ENCODE measurements around the gene BLOC1S1.

Gene BLOC1S1

DNA sequence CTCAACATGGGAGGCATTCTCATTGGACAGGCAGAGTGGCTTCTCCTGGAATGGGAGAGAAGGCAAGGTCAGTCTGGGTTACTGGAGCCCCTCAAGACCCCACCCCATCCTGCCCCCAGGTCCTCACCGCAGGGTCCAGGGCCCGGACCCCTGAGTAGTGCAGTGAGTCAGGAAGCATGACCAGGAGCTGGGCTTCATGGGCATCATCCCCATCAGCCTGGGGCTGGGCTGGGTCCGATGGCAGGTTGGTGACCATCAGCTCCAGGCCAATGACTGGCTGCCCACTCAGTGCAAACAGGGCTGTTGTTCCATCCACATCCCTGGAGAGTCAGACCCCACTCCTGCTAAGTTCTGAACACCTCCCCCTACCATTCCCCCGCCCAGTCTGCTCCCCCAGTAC is 21.2 kb upstream of the BLOC1S1 start:
- DNase-seq (ENCODE audit: low read depth): no peak

DNA sequence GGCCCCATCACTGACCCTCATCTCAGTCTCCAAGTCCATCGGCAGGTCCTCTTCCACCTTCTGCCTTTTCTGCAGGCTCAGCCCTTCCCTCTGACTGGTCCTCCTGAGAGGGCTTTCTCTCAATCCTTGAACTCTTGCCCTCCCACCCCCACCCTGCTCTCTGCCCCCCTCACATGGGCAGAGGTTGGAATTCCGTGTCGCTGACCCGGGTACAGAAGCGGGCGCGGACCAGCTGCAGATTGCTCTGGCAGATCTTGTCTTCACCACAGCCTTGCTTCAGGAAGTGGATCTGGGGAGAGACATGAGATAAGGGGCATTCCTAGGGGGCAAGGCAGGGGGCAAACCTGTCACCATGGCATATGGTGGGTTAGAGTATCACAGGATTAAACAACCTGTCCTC is 20.5 kb upstream of the BLOC1S1 start:
- DNase-seq (ENCODE audit: low read depth): no peak

DNA sequence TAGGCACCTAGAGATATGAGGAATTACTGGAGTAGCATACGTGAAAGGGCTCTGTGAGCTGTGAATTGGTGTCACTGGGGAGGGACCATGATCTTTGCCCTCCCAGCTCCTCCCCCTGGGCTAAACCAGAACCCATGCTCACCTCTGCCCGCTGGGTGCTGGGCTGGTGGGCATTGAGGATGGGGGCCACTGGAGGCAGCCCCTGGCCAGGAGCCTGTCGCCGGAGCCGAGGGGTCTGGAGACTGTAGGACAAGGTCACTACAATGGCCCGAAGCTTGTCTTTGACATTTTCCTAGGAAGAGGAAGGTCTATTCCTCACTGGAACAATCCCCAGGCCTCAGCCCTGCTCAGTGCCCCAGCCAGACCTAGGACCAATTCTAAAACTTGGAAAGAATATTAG is 19.7 kb upstream of the BLOC1S1 start:
- no peak for DNase-seq (ENCODE audit: low read depth)

DNA sequence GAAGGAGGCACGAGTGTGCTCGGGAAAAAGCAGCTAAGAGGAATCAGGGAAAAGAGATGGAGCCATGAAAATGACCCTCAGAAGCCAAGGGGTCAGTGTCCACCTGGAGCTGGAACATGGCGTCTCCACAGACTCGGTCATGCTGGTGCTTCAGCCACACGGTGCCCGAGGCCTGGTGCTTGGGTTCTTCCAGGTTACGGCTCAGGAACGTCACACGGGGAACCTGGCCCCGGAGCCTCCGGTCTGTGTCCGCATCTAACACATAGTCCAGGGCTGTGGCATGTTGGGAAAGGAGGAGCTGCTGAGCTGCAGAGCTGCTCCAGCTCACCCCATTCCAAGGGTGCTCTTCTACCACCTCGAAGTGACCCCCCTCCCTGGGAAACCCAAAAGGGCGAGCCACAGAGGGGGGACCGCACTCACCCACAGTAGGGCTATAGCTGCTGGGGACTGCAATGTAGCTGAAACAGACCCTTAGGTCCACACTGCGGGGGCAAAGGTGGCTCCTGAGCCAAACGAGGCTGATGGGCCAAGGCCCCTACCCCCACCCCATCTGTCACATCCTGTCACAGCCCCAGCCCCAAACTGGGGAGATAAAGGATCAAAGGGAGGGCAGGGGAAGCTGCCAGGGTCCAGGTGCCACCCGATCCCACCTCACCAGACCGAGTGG is 18.9 kb upstream of the BLOC1S1 start:
- no peak for DNase-seq (ENCODE audit: low read depth)

DNA sequence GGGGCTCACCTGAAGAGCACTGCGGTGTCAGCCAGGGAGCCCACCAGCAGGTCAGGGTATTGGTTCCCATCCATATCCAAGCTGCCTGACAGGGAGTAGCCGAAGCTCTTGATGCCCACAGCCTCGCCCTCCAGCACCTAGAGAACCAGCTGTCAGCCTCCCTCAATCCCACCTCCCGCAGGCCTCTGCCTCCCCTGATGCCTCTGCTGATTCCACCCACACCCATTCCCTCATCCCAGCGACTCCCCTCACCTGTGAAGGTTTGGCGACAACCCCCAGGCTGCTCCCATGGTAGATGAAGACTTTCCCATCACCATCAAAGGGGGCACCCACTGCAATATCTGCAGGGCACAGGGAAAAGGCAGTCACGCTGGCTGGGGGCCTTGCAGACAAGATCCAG is 18.2 kb upstream of the BLOC1S1 start:
- no peak for DNase-seq (ENCODE audit: low read depth)

DNA sequence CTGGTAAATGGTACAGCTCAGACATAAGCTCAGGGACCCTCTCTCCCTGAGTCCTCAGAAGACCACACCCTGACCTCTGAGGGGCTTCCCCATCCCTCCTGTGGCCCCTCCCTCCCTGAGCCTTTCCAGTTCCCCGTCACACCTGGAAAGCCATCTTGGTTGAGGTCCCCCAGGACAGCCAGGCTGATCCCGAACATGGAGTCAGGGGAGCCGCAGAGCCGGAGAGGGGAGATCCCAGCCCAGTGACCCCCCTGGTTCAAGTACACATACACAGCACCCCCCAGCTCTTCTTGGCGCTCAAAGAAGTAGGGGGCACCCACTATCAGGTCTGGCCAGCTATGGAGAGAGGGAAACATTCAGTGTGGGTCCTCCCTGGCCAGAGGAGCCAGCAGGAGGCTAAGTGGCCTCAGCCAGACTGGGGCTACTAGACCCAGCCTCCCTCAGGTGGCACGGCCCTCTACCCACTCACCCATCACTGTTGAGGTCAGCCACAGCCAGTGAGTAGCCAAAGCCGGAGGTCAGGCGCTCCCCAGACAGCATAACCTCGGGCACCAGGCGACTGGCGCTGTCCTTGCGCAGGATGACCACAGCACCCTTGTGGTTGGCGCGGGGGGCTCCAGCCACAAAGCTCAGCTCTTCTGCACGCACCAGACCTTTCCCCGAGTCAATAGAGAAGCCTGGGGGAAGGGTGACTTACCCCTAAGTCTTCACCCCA is 17.4 kb upstream of the BLOC1S1 start:
- no peak for DNase-seq (ENCODE audit: low read depth)

DNA sequence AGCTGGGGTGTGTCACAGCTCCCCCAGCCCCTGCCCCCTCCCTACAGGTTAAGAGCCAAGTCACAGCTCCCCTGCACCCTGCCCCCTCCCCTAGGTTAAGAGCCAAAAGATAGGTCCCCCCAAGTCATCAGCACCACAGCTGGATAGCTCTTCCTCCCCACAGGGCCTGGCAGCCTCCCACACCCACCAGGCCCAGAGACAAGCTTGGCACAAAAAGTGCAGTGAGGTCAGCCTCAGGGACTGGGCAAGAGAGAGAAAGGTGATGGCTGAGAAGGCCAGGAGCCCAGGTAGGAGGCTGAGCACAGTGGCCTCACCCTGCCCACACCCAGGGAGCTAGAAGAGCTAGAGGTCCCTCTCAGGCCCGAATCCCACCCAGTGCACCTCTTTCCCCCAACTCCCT is 16.9 kb upstream of the BLOC1S1 start:
- DNase-seq (ENCODE audit: low read depth): no peak

DNA sequence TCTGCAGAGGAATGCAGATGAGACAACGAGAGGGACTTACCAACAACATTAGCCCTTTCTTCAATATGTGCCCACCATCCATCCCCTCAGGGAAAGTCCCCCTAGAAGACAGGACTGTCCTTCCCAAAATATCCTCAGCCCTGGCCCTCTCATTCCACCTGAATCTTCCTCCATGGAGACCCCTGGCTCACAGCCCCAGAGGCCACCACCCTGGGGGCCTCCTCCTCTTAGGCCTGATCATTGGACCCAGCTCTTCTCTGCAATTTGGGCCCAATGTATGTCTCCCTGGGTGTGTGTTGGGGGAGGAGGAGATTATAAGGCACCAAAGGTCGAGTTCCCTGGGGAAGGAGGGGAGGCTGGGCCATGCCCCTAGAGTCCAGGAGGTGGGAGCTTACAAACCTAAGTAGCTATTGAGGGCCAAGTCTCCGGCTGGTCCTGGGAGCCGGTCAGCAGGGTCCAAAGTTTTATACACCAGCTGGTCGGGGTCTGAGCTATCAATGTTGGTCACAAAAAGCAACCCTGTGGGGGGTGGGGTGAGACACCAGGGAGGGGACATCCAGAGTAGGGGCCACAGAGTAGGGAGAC is 16.3 kb upstream of the BLOC1S1 start:
- DNase-seq (ENCODE audit: low read depth): no peak

DNA sequence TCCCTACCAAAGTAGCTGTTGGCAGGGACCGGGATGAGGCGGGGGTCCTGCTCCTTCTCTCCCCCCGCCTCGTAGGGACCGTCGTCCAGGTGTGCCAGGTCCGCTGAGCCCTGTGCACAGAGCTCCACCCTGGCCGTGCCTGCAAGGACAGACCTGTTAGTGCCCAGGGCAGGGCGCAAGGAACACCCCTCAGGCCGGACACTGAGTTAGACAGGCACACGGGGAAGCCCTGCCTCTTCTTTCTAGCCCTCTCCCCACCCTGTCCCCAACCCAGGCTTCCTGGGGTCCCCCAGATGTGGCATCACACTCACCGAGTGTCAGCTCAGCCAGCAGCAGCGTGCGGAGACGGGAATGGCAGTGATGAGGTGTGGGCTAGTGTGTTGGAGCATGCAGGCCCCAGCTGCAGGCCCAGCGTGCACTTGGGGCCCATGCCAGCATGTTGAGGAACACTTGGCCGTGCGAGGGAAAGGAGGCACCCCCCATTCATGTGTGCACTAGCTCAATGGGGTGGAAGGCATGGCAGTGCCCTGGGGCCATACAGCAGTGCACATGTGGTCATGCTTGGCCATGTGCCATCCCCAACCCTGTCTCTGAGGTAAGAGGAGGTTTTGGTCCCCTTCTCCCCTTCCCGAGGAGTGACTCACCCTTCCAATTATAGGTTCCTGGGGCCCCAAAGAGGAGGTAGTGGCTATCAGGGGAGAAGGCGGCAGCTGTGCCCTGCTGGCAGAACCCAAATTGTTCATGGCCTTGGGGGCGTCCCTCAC is 15.4 kb upstream of the BLOC1S1 start:
- no peak for DNase-seq (ENCODE audit: low read depth)

DNA sequence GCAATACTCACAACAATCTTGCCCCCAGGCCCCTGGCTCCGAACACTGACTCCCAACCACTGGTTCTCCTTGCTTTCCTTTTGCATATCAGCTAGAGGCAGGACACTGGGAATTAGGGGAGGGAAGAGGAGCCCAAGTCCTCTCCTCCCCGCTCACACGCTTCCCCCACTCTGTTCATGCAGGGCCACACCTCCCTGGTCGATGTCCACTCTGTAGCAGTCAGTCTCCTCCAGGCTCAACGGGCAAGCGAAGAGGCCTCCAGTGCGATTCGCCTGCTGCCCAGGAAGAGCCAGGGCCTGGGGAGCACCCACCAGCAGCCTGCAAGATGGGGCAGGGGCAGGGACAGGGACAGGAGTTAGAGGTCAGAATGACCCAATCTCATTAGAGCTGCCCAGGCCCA is 13.0 kb upstream of the BLOC1S1 start:
- DNase-seq (ENCODE audit: low read depth): no peak

DNA sequence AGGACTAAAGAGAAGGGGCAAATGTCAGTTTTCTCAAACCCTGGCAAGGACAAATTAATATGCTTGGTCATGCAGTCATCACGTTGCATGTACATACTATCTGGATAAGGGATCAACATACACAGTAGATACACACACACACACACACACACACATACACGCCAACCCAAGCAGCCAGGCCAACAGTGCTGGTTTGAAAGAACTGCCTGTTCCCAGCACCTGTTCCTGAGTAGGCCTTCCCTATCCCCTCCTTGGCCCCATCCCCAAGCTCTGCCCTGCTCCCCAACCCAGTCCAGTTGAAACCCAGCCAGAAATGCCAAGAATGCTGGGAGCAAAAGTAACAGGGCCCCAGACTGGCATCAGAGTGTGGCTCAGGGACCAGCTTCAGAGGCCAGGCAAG is 12.6 kb upstream of the BLOC1S1 start:
- DNase-seq (ENCODE audit: low read depth): no peak

DNA sequence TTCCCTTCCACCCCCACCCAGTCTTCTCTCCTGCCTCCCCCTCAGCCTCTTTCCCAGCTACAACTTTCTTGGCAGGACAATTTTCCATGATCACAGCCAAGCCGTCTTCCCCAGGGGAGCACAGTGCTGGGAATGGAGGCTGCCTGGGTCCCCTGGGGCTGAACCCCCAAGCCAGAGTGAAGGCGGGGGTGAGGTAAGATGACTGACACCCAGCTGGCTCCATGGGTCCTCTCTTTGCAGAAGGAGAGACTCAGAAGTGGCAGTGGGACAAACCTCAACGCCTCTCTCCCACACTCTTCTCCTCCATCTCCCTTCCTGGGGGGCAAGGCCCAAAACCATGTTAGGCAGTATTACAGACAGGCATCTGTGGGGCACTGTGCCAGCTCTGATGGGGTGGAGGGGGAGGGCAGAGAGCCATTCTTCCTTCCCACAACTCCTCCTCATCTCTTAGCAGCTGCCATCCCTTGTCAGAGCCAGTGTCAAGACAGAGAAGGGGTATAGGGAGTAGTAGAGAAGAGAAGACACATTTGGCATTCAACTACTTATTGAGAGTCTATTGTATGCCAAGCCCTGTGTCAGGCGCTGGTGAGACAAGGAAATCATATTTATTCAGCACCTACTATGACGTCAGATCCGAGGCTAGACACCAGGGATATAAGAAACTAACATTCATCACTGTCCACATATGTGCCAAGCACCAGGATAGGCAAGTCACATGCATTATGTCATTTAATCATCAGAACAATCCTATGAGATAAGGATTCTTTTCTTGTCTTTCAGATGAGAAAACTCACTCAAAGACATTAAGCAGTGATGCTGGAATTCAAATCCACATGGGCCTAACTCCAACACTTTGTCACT is 11.7 kb upstream of the BLOC1S1 start:
- no peak for DNase-seq (ENCODE audit: low read depth)

DNA sequence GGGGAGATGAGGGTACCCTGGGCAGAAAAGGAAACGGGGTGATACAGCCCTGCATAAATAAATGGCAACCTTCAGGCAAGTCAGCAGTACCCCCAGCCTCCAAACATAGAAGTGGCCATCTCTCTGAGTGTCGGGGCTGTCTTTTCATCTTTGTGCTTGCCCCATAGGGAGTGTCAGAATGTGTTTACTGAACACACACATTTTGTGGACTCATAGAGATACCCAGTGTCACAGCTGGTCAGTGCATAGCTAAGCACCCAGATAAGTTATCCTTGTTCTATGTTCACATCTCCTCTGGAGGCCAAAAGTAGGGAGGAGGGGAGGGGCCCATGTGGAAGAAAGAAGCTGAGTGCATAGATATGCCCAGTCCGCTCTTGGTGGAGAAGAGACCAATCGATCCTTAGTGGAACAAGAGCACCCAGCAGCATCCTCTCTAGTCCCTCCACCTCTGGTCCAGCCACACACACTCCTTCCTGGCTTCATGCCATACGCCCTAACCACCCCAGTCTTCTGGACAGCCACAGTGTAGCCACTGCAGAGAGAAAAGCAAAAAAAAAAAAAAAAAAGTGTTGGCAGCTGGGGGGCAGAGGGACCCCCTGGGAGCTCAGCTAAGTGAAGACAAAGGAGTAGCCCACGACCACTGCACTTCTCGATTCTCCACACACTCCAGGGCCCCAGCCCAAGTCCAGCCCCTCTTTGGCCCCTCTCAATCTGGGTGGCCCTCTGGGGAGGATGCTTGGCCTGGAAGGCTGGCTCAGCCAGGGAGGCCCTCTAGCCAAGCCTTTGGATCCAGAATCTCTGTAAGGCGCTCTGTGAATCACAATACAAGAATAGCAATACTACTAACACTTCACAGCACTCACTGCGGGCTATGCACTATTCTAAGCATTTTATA is 10.8 kb upstream of the BLOC1S1 start:
- no peak for DNase-seq (ENCODE audit: low read depth)

DNA sequence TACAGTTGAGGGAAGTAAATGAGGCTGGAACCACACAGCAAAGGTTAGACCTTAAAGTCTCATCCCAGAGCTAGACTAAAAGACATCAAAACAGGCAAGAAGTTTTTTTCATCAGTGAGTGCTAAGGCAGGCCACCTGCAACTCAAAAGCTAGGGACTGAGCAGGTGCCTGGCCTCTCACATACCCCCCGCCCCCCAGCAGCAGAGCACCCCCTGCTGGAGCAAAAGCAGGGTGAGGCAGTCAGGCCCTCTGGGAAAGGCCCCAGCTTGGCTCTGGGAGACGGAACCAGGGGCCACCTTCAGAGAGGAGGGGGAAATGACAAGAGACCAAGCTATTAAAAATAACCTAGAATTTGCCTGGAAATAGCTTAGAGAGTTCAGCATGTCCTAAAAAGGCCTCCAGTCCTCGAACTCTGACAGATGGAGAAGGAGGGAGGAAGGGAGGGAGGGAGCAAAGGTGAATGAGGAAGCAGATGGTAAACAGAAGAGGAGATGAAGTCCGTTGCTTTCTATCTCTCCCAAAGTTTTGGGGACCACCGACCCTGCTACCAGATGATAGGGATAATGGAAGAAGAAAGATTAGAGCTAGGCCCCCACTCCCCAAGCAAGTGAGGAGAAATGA is 10.0 kb upstream of the BLOC1S1 start:
- no peak for DNase-seq (ENCODE audit: low read depth)

DNA sequence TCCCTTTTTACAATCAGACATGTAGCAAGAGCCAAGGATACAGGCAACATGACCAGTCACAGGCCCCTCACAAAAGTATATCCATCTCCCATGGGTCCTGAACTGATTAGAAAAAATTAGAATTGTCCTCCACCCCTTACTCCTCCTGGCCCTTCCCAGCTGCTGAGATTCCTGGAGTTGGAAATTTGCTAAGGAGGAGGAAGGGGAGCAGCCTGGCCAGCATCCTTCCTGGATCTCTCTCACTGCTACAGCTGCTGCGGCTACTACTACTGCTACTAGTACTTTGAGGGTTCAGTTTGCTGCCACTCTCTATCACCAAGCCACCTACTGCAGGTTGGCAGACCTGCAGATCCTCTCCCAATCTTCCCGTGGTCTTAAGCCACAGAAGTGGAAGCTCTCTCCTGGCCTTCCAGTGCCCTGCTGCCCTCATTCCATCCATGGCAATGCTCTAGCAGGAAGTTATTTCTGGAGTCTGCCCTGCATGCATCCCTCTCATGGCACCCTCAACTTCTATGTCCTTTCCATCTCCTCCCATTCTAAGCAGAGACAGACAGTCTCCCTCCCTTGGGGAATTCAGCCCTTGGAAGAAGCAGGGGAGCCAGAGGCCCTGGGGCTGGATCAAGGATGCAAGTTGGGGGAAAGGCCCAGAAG is 9.2 kb upstream of the BLOC1S1 start:
- DNase-seq (ENCODE audit: low read depth): no peak

DNA sequence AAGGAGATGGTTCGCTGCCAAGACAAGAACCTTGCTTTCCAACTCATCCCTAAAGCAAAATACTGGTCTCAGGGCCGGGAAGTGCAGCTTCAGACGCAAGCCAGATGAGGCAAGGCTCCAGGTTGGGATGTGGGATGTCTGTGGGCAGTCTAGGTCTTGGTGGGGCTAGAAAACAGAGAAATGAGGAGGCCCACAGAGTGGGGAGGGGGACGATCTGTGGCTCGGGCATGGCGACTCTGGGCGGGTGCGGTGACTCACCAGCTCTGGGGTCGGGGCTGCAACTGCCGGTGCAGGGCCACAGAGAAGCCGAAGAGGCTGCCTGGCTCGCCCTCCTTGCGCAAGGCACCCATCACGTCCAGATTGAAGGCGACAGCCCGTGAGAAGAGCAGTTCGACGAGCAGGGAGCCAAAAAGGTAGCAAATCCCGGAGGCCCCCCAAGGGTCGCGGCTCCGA is 8.6 kb upstream of the BLOC1S1 start:
- DNase-seq (ENCODE audit: low read depth): no peak

DNA sequence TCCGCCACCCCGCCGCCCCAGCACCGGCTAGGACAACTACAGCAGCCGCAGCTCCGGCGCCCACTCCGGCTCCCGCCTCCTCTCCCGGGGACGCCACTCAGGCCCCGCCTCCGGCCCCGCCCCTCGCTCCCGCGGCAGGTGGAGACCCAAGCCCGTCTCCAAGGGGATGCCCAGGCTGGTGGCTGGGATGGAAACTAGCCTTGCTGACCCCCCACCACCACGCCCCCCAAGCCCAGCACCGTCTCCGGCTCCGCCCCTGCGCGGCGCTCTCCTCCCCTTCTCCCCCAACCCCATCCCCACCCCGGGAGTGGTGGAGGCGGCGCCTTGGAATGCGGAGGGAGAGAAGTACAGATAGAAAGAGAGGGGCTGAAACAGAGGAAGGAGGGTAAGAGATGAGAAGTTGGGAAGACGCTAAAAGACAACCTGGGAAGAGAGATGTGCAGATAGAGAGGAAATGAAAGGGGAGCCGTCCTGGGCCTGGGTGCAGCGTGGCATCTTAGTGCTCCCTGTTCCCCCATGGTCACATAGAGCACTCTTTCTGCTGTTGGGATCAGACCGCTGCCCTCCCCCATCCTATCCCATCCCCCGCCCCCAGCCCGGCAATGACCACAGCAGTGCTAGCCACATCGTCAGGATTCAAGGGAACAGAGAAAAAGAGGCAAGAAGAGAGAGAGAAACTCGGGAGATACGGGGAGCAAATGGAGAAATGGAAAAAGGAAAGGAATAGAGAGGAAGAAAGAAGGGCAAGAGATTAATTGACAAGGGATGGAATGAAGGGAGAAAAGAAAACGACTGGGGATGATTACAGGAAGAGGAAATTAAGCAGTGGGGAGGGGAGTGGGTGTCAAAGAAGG is 7.8 kb upstream of the BLOC1S1 start, which contains the start of gene ITGA7:
TSS of gene ITGA7 (minus strand) at position 64 of the 854 bp plus-strand sequence. CDS start 222 bp downstream, outside the sequence.
- DNase-seq (ENCODE audit: low read depth): peak; percentile 43

DNA sequence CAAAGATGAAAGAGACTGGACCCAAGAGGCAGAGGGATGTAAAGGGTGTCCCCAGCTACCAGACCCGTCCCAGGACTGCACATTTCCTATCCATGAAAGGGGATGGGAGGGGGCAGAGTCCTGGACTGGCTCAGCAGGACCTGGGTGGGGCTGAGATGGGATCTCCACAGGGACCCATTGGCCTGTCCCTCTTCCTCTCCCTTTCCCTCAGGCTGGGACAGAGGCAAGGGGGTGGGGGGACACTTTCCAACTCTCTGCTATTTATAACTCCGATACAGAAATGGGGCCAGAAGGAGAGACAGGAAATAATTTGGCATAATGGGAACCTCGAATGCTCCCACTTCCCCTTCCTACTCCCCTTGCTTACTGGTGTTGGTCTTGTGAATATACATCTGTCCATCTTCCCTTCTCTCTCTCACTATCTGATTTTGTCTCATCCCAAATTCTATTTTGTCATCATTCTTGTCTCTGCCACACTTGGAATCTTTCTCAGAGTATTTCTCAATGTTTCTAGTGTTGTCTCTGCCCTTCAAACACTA is 7.1 kb upstream of the BLOC1S1 start:
- no peak for DNase-seq (ENCODE audit: low read depth)

Data from activated T-cell treated with anti-CD3 and anti-CD28 coated beads for 1 hour (primary cell).